NCI-H1092 (cell line): Measurements from ENCODE around the gene NOSIP.

Source experiments
- DNase-seq: peaks from one replicate; lab custom pipeline; 2025; lab: John Stamatoyannopoulos, UW

Gene NOSIP

GRCh38 chr19:49507803-49508494 lies 72.4 kb downstream of the NOSIP start:
- DNase-seq, result no peak

- no peak for DNase-seq
These were observed 73.7 kb downstream of the NOSIP start for GRCh38 chr19:49506575-49507105.
